Gastrocnemius medialis (tissue), 4 donors: ENCODE data around the gene CPEB3.

Experiments used
- POLR2A ChIP-seq, 2 donors: fragments of 450-650 bp; IDR thresholded peaks; one replicate each; pipeline ENCODE4 v1.6.1; 2017; ENCODE audit warnings: antibody characterized with exemption in 2 of 2, mild to moderate bottlenecking in 2 of 2, moderate library complexity in 2 of 2
- TF ChIP-seq, protein P1 (sequence below), 5 experiments: fragments of 450-650 bp in 3 of 5; fragments of 200-600 bp in 2 of 5; sonication (generic) in 2 of 5; IDR thresholded peaks in 4 of 5; conservative IDR thresholded peaks in 1 of 5; 1 replicate in 4 of 5; 2 replicates in 1 of 5; pipeline ENCODE4 v1.5.1; 2016 to 2019; ENCODE audit warnings: antibody characterized with exemption in 5 of 5, mild to moderate bottlenecking in 3 of 5, moderate library complexity in 3 of 5

DNA sequence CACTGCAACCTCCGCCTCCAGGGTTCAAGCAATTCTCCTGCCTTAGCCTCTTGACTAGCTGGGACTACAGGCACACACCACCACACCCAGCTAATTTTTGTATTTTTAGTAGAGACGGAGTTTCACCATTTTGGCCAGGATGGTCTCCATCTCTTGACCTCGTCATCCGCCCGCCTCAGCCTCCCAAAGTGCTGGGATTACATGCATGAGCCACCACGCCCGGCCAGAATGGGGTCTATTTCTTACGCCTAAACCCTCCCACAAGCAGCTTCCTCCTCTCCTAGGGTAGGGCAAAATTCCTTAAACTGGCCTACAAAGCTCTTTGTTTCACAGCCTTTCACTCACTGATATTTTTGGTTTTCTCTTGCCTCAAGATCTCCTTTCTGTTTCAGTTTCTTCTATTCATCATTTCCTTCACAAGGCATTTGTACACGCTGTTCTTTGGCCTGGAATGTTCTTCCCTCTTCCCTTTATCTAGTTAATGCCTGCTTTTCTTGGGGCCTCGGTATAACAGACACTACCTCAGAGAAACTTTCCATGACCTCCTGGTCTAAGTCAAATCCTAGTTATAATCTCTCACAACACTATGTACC is 6.7 kb downstream of the CPEB3 start:
- no peak for TF ChIP-seq POLR2A (IDR thresholded peaks at IDR 0.05)
- TF ChIP-seq, protein P1, sequence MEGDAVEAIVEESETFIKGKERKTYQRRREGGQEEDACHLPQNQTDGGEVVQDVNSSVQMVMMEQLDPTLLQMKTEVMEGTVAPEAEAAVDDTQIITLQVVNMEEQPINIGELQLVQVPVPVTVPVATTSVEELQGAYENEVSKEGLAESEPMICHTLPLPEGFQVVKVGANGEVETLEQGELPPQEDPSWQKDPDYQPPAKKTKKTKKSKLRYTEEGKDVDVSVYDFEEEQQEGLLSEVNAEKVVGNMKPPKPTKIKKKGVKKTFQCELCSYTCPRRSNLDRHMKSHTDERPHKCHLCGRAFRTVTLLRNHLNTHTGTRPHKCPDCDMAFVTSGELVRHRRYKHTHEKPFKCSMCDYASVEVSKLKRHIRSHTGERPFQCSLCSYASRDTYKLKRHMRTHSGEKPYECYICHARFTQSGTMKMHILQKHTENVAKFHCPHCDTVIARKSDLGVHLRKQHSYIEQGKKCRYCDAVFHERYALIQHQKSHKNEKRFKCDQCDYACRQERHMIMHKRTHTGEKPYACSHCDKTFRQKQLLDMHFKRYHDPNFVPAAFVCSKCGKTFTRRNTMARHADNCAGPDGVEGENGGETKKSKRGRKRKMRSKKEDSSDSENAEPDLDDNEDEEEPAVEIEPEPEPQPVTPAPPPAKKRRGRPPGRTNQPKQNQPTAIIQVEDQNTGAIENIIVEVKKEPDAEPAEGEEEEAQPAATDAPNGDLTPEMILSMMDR (IDR thresholded peaks at IDR 0.05 in 4 of 5, conservative IDR thresholded peaks at IDR 0.05 in 1 of 5): no peak
